Keratinocyte (primary cell): ENCODE results near the gene ALDH1A3. TPM values are rescaled to one million over a fixed set of nuclear protein-coding genes. Genes with fewer than 3 reads are reported as not detected.

Experiments used
- DNase-seq: peaks from one replicate; pipeline ENCODE4 v3.0.0-alpha.2; 2011; ENCODE audit warnings: low read depth, missing footprints, low spot score
- FAIRE-seq: peaks from 2 replicates; lab custom pipeline; 2011; peaks lifted over from hg19 to GRCh38; lab: Jason Lieb, UNC
- H2AFZ ChIP-seq: 2 replicates; pipeline ENCODE4 v1.6.0; 2012; ENCODE audit warnings: low read length, control low read depth, inconsistent platforms; ENCODE audit not compliant: control insufficient read depth
- H3K27ac ChIP-seq: 2 replicates; pipeline ENCODE4 v1.5.1; 2011; ENCODE audit warnings: low read length; ENCODE audit not compliant: control insufficient read depth, insufficient read depth
- H3K27me3 ChIP-seq: 3 replicates; pipeline ENCODE4 v1.6.0; 2011; ENCODE audit warnings: low read length; ENCODE audit not compliant: control insufficient read depth, insufficient read depth; ENCODE audit errors: extremely low read depth
- H3K36me3 ChIP-seq, 2 experiments: 2 replicates in 1 of 2; 3 replicates in 1 of 2; pipeline ENCODE4 v1.5.1; 2011; ENCODE audit warnings: low read length in 2 of 2, mild to moderate bottlenecking in 1 of 2; ENCODE audit not compliant: control insufficient read depth in 2 of 2, insufficient read depth in 2 of 2; ENCODE audit errors: extremely low read depth in 1 of 2
- H3K4me1 ChIP-seq: 3 replicates; pipeline ENCODE4 v1.5.1; 2011; ENCODE audit warnings: low read length; ENCODE audit not compliant: control insufficient read depth, insufficient read depth; ENCODE audit errors: extremely low read depth
- H3K4me2 ChIP-seq: 3 replicates; pipeline ENCODE4 v1.6.0; 2011; ENCODE audit warnings: low read depth, low read length; ENCODE audit not compliant: control insufficient read depth, insufficient read depth; ENCODE audit errors: extremely low read depth
- H3K4me3 ChIP-seq, 3 experiments: fragments of 200-600 bp in 1 of 3; sonication (generic) in 1 of 3; 2 replicates in 2 of 3; 3 replicates in 1 of 3; pipeline ENCODE4 v1.5.1; 2011 to 2016; ENCODE audit warnings: low read length in 3 of 3, mild to moderate bottlenecking in 3 of 3, control low read depth in 2 of 3, inconsistent platforms in 1 of 3, low read depth in 1 of 3, mixed read lengths in 1 of 3, mixed run types in 1 of 3, moderate library complexity in 1 of 3; ENCODE audit not compliant: control insufficient read depth in 2 of 3, insufficient read depth in 2 of 3; ENCODE audit errors: extremely low read depth in 1 of 3
- H3K79me2 ChIP-seq: 2 replicates; pipeline ENCODE4 v1.6.0; 2012; ENCODE audit warnings: low read length; ENCODE audit not compliant: control insufficient read depth, insufficient read depth
- H3K9ac ChIP-seq: 3 replicates; pipeline ENCODE4 v1.6.0; 2011; ENCODE audit warnings: low read length; ENCODE audit not compliant: control insufficient read depth, insufficient read depth; ENCODE audit errors: extremely low read depth
- H3K9me1 ChIP-seq: 3 replicates; pipeline ENCODE4 v1.6.0; 2011; ENCODE audit warnings: low read length; ENCODE audit not compliant: control insufficient read depth, insufficient read depth; ENCODE audit errors: extremely low read depth
- H3K9me3 ChIP-seq: 2 replicates; pipeline ENCODE4 v1.5.1; 2012; ENCODE audit warnings: low read depth, low read length; ENCODE audit not compliant: control insufficient read depth
- H4K20me1 ChIP-seq: 3 replicates; pipeline ENCODE4 v1.6.0; 2011; ENCODE audit warnings: low read length; ENCODE audit not compliant: control insufficient read depth, insufficient read depth; ENCODE audit errors: extremely low read depth
- EZH2 ChIP-seq: IDR thresholded peaks from one replicate; pipeline ENCODE4 v1.6.1; 2012; ENCODE audit warnings: inconsistent platforms, mild to moderate bottlenecking, low read length, moderate library complexity
- dilution Hi-C: fragments of 300-500 bp; cut with MboI; formaldehyde crosslinking; loops from one replicate; pipeline ENCODE4 v1.7.0; 2020; ENCODE audit warnings: low sequenced_read_pairs; ENCODE audit not compliant: extremely low pct_ligation_motif_present
- polyA minus RNA-seq, 3 experiments: library from RNA; depleted of rRNA, polyadenylated mRNA; stranded (reverse); fragments of >200 nt; gene quantifications; 1 replicate in 1 of 3; 2 replicates in 1 of 3; 3 replicates in 1 of 3; pipeline ENCODE4 v1.2.3, GENCODE V29; 2011
- polyA plus RNA-seq, 5 experiments: library from polyadenylated mRNA; depleted of rRNA in 3 of 5; stranded (reverse) in 3 of 5; stranded (forward) in 1 of 5; unstranded in 1 of 5; fragments of >200 nt; gene quantifications; 1 replicate in 1 of 5; 2 replicates in 3 of 5; 3 replicates in 1 of 5; pipeline versions ENCODE4 v1.2.1 to v1.2.3, GENCODE V29; 2011 to 2012; ENCODE audit warnings: missing spikeins in 2 of 5, low read depth in 1 of 5, low replicate concordance in 1 of 5
- TF ChIP-seq, protein P1 (sequence below), 3 experiments: IDR thresholded peaks in 1 of 3; conservative IDR thresholded peaks in 1 of 3; optimal IDR thresholded peaks in 1 of 3; 2 replicates in 2 of 3; 3 replicates in 1 of 3; pipeline versions ENCODE3 to v1.5.1; 2011; ENCODE audit warnings: low read length in 3 of 3, mild to moderate bottlenecking in 3 of 3, moderate library complexity in 2 of 3, control low read depth in 1 of 3, inconsistent platforms in 1 of 3; ENCODE audit not compliant: insufficient read depth in 2 of 3; ENCODE audit errors: extremely low read depth in 1 of 3

ALDH1A3 gene
- polyA plus RNA-seq = 85.0 to 356 TPM (median 218 TPM) in 3 replicates
- polyA plus RNA-seq (2011; ENCODE audit: low read depth) = 76.2 TPM
- 182 and 321 TPM in 2 replicates for polyA plus RNA-seq (2011; cell fraction: cytosol; rRNA removed)
- polyA plus RNA-seq (2011; cell fraction: nucleus; rRNA removed) = 223 and 318 TPM in 2 replicates
- polyA plus RNA-seq (2012; ENCODE audit: low replicate concordance) = 115 and 381 TPM in 2 replicates
- 61.5 to 175 TPM (median 135 TPM) in 3 replicates for polyA minus RNA-seq
- 406 TPM for polyA minus RNA-seq (2011; cell fraction: cytosol; rRNA and poly(A)+ RNA removed)
- polyA minus RNA-seq (2011; cell fraction: nucleus; rRNA and poly(A)+ RNA removed) = 256 and 283 TPM in 2 replicates

DNA sequence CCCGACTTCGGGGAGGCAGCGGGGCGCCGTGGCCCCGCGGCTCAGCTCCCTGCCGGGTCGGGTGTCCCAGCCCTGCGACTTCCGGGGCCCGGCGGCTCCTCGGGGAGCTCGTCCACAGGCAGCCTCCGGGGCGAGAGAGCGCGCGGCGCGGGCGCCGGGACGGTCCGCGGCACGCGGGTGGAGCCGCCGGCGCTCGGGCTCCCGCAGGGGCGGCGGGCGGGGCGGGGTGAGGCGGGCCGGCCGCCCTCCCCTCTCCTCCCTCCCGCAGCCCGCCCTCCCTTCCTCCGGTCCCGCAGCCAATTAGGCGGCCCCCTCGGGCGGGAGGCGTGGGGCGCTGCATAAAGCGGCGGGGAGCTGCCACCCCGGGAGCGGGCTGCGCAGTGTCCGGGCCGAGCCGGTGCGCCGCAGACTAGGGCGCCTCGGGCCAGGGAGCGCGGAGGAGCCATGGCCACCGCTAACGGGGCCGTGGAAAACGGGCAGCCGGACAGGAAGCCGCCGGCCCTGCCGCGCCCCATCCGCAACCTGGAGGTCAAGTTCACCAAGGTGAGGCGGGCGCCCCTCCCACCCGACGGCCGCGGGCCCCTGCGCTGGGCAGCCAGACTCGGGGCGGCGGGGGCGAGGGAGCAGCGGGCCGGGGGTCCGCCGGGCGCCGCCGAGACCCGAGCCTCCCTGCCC, at the start of gene ALDH1A3:
ALDH1A3 (plus strand) TSS at position 368 of the 675 bp plus-strand sequence; CDS start at position 445, 77 bp downstream.
- dilution Hi-C loops = no loop called here
- Histone ChIP-seq H3K4me3 (peak within 1 kb of the TSS; percentile 54 to 85 (median 78)), H2AFZ (peak within 1 kb of the TSS; percentile 27), H4K20me1 (no peaks in the 10 kb centered on the region), H3K79me2 (peaks cover 44% of the 10 kb centered on the region), H3K9me1 (no peaks in the 10 kb centered on the region), H3K9me3 (no peaks in the 10 kb centered on the region), H3K36me3 (no peaks in the 10 kb centered on the region), H3K9ac (peak within 1 kb of the TSS; percentile 74), H3K27ac (peak within 1 kb of the TSS; percentile 47), H3K4me2 (peak within 1 kb of the TSS; percentile 78), H3K27me3 (no peaks in the 10 kb centered on the region), H3K4me1 (peaks cover 21% of the 10 kb centered on the region)
- FAIRE-seq (no peak), DNase-seq (no peak)
- TF ChIP-seq, protein P1, sequence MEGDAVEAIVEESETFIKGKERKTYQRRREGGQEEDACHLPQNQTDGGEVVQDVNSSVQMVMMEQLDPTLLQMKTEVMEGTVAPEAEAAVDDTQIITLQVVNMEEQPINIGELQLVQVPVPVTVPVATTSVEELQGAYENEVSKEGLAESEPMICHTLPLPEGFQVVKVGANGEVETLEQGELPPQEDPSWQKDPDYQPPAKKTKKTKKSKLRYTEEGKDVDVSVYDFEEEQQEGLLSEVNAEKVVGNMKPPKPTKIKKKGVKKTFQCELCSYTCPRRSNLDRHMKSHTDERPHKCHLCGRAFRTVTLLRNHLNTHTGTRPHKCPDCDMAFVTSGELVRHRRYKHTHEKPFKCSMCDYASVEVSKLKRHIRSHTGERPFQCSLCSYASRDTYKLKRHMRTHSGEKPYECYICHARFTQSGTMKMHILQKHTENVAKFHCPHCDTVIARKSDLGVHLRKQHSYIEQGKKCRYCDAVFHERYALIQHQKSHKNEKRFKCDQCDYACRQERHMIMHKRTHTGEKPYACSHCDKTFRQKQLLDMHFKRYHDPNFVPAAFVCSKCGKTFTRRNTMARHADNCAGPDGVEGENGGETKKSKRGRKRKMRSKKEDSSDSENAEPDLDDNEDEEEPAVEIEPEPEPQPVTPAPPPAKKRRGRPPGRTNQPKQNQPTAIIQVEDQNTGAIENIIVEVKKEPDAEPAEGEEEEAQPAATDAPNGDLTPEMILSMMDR (optimal IDR thresholded peaks at IDR 0.05 in 1 of 3, IDR thresholded peaks at IDR 0.05 in 1 of 3, conservative IDR thresholded peaks at IDR 0.05 in 1 of 3; ENCODE audit: extremely low read depth in 1 of 3, insufficient read depth in 2 of 3, low read length in 3 of 3) = no peak
- no peak for TF ChIP-seq EZH2

DNA sequence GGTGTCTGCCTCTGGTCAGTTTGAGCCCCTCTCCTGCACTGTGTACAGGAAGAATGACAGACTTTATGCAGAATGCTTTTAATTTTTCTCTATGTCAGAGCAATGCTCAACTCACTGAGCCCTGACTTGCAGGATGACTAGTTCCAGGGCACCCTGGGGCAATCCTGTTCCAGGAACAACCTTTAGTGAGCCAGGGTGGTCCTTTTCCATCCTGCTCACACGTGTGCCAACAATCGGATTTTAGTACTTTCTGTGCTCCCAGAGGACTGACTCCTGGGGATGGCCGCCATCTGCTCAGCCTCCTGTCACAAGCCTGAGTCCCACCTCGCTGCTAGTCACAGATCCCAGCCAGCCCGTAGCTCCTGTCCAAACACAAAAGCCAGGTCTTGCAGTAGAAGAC, 48.2 kb upstream of the ALDH1A3 start:
- Histone ChIP-seq H3K9me1 (no peaks in the 10 kb centered on the region), H3K9ac (no peak overlapping the region), H3K36me3 (no peaks in the 10 kb centered on the region), H3K4me2 (peak overlapping the region; percentile 42), H3K4me1 (peaks cover 12% of the 10 kb centered on the region), H3K4me3 (no peak overlapping the region), H3K9me3 (no peaks in the 10 kb centered on the region), H4K20me1 (no peaks in the 10 kb centered on the region), H3K27ac (no peak overlapping the region), H2AFZ (peak overlapping the region; percentile 21), H3K79me2 (no peaks in the 10 kb centered on the region), H3K27me3 (no peaks in the 10 kb centered on the region)
- FAIRE-seq (no peak), DNase-seq (no peak)
- dilution Hi-C loops = no loop called here
- TF ChIP-seq EZH2 = no peak
- TF ChIP-seq, protein P1 (optimal IDR thresholded peaks at IDR 0.05 in 1 of 3, IDR thresholded peaks at IDR 0.05 in 1 of 3, conservative IDR thresholded peaks at IDR 0.05 in 1 of 3; ENCODE audit: extremely low read depth in 1 of 3, insufficient read depth in 2 of 3, low read length in 3 of 3) = no peak
